ENCODE data around the gene PAK1IP1.

- TF ChIP-seq ZNF174 (tag by site-specific recombination; IDR thresholded peaks at IDR 0.05): no peak
- TF ChIP-seq ZNF596 (tag by site-specific recombination; IDR thresholded peaks at IDR 0.05): no peak
- no peak for TF ChIP-seq CTCF (tag by site-specific recombination; IDR thresholded peaks at IDR 0.05)
- no peak for TF ChIP-seq ZNF701 (tag by site-specific recombination; IDR thresholded peaks at IDR 0.05)
- TF ChIP-seq ZNF354C (tag by site-specific recombination; IDR thresholded peaks at IDR 0.05; ENCODE audit: borderline replicate concordance, low read depth): no peak
- TF ChIP-seq ZNF16 (tag by site-specific recombination; IDR thresholded peaks at IDR 0.05; ENCODE audit: low read depth): no peak
- no peak for TF ChIP-seq ZNF146 (tag by site-specific recombination; IDR thresholded peaks at IDR 0.05)
- no peak for TF ChIP-seq GLI4 (tag by site-specific recombination; IDR thresholded peaks at IDR 0.05)
- TF ChIP-seq ZNF394 (tag by site-specific recombination; IDR thresholded peaks at IDR 0.05; ENCODE audit: borderline replicate concordance): no peak
- TF ChIP-seq ZNF837 (tag by site-specific recombination; IDR thresholded peaks at IDR 0.05): no peak
Measured at GRCh38 chr6:10681795-10682194, 13.0 kb upstream of the PAK1IP1 start.

Data from HEK293 (cell line).